ENCODE data around the gene TMC2.

- TF ChIP-seq TARDBP (IDR thresholded peaks at IDR 0.05): no peak
- no peak for TF ChIP-seq ELF4 (IDR thresholded peaks at IDR 0.05)
- no peak for TF ChIP-seq FOXK2 (IDR thresholded peaks at IDR 0.05)
- no peak for TF ChIP-seq SP1 (IDR thresholded peaks at IDR 0.05)
- no peak for TF ChIP-seq SUZ12 (IDR thresholded peaks at IDR 0.05)
- TF ChIP-seq L3MBTL2 (conservative IDR thresholded peaks at IDR 0.05): no peak
- no peak for TF ChIP-seq FOXM1 (IDR thresholded peaks at IDR 0.05; ENCODE audit: borderline replicate concordance)
- no peak for TF ChIP-seq HDGF (IDR thresholded peaks at IDR 0.05; ENCODE audit: borderline replicate concordance)
- no peak for TF ChIP-seq FOXA1 (IDR thresholded peaks at IDR 0.05)
Observed at GRCh38 chr20:2538356-2538755, 2.0 kb downstream of the TMC2 start.

Data from HEK293T (cell line).